Measurements from ENCODE around the gene CELSR1.

The CELSR1 gene

DNA sequence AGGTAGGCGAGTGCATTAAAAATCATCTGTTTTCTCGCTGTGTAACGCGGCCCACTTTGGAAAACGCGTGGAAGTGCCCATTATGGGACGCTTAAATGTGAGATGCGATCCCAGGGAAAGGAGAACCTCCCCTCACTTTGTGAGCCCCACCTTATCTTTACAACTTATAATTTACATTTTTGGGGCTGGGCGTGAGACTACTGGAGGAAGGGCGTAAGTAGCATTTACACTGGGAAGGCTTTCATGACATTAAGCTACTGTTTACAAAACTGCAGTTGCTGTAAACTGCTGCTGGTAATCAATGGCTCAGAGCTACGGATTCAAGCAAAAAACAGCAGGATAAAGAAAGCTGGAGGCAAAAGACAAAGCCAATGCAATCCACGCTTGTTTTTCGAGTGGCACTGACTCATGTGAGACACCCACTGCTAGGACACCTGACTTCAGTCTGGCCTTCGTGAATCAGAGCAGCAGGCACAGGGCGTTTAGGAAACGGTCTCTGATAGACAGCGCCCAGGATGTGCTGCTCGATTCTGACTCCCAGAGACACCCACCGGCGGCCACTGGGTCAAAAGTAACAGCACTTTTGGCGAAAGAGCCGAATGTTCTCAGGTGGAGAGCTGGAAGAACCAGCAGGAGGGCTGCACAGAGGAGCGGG is 123.6 kb downstream of the CELSR1 start:
- TF ChIP-seq, protein P1, sequence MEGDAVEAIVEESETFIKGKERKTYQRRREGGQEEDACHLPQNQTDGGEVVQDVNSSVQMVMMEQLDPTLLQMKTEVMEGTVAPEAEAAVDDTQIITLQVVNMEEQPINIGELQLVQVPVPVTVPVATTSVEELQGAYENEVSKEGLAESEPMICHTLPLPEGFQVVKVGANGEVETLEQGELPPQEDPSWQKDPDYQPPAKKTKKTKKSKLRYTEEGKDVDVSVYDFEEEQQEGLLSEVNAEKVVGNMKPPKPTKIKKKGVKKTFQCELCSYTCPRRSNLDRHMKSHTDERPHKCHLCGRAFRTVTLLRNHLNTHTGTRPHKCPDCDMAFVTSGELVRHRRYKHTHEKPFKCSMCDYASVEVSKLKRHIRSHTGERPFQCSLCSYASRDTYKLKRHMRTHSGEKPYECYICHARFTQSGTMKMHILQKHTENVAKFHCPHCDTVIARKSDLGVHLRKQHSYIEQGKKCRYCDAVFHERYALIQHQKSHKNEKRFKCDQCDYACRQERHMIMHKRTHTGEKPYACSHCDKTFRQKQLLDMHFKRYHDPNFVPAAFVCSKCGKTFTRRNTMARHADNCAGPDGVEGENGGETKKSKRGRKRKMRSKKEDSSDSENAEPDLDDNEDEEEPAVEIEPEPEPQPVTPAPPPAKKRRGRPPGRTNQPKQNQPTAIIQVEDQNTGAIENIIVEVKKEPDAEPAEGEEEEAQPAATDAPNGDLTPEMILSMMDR (IDR thresholded peaks at IDR 0.05; ENCODE audit: low read depth, low read length), result no peak
- H3K4me1 ChIP-seq, result peaks cover 3% of the 10 kb centered on the region
- H3K9me3 ChIP-seq, result no peaks in the 10 kb centered on the region; the same call in 1 of the 2 replicates
- H3K4me3 ChIP-seq (ENCODE audit: low read depth, low read length), result no peak overlapping the region
- H3K36me3 ChIP-seq, result no peaks in the 10 kb centered on the region
- no peak for DNase-seq
- H3K27me3 ChIP-seq, result no peaks in the 10 kb centered on the region

DNA sequence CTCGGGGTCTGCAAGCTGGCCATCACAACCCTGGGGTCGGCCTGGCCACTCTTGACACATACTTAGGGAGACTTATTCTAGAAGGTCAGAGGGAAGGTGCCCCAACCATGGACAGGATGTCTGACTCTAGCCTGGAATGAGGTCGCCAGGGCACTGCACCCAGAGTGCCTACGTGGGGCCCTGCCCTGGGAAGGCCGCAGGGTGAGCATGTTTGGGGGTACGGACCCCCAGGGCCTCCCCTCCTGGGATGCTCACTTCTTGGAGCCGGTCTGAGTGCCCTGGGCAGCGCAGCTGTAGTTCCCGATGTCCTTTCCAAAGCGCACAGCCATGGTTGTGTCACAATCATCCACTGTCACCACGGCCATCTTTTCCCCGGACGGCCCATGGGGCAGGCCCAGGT is 126.1 kb downstream of the CELSR1 start:
- Histone ChIP-seq H3K9me3 (no peaks in the 10 kb centered on the region; the same call in 1 of the 2 replicates), H3K4me1 (no peaks in the 10 kb centered on the region; the same call in 1 of the 2 replicates), H3K36me3 (no peaks in the 10 kb centered on the region), H3K27me3 (no peaks in the 10 kb centered on the region), H3K4me3 (ENCODE audit: low read depth, low read length) (no peak overlapping the region)
- no peak for DNase-seq
- TF ChIP-seq, protein P1 (IDR thresholded peaks at IDR 0.05; ENCODE audit: low read depth, low read length), result no peak

DNA sequence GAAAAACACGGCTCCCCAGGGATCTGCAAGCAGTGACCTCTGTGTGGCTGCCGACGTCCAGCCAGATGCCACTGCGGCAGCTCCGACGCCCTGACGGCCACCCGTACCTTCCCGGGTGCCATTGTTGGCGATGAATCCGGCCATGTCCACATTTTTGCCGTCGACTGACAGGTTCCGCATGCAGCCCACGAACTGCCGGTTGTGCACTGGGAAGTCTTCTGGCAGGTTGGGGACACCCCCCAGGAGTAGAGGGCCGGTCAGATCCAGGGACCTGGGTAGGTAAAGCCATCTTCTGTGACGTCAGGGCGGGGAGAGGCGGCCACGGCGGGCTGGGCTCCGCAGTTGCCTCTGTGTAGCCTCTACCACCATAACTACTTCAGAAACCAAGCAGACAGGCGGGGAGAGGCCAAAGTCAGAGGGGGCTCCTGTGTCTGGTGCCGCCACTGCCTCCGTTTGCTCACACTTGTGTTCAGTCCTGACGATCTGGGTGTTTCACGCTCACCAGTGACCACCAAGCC is 127.1 kb downstream of the CELSR1 start:
- Histone ChIP-seq H3K36me3 (no peaks in the 10 kb centered on the region), H3K4me1 (peaks cover 6% of the 10 kb centered on the region; the same call in 1 of the 2 replicates), H3K9me3 (no peaks in the 10 kb centered on the region; the same call in 1 of the 2 replicates), H3K4me3 (ENCODE audit: low read depth, low read length) (no peak overlapping the region), H3K27me3 (no peaks in the 10 kb centered on the region)
- TF ChIP-seq, protein P1 (IDR thresholded peaks at IDR 0.05; ENCODE audit: low read depth, low read length), result no peak
- no peak for DNase-seq

DNA sequence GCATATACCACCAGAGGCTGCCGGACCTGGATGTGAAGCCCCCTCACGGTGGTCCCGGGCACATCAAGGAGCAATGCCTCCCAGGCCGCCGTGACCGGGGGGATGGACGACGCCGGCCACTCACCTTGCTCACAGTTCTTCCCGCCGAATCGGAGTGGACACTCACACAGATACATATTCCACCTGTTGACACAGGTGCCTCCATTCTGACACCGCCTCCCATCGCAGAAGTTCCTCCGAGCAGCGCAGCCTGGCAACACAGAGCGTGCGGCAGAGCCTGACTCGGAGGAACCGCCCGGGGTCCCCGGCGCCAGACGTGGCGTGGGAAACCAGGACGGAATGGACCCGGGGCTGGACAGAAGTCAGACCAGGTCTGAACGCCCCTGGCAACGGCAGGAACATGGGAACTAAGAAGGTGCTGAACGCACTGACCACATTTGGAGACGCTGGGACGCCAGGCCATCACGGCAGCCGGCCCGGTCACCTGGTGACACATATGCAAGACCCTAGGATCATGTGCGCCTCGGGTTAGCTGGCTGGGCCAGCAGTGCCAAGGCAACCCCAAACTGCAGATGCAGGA is 127.7 kb downstream of the CELSR1 start:
- Histone ChIP-seq H3K4me3 (ENCODE audit: low read depth, low read length) (no peak overlapping the region), H3K27me3 (no peaks in the 10 kb centered on the region), H3K4me1 (peaks cover 6% of the 10 kb centered on the region; the same call in 1 of the 2 replicates), H3K9me3 (no peaks in the 10 kb centered on the region; the same call in 1 of the 2 replicates), H3K36me3 (no peaks in the 10 kb centered on the region)
- no peak for DNase-seq
- TF ChIP-seq, protein P1 (IDR thresholded peaks at IDR 0.05; ENCODE audit: low read depth, low read length), result no peak

DNA sequence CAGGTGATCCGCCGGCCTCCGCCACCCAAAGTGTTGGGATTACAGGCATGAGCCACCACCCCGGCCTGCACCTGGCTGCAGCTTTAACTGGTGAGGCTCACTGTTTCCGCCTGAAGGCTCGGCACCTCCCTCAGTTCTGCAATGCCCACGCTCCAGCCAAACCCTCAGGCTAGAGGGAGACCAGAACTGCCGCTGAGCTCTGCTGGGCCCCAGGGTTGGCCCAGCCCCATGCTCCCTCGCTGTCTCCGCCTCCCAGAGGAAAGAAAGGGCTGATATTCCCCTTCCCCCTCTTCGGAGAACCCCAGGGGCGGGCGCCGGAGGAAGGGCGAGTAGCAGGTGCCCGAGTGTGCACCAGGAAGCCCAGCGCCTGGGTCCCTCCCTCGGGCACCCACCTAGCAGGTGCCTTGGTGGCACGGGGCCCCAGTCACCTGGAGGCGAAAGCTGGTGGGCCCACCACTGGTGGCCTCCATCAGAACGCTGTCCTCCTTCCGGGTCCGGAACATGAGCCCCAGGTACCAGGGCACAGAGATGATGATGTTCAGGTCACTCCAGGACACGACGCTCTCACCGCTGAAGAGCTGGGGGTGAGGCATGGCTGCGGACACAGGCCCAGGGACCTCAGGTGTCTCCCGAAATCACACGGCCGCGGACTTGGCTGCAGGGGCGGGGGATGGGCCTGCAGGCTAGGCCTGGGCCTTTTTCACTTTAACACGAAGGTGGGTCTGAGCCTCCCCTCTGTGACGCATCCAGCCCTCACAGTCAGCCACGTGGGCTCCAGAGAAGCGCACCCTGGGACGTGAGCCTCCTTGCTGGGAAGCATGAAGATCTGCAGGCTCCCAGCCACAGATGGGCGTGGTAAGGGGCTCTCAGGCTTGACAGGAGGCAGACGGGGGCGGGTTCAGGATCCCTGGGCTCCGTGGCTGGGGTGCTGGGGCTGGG is 128.6 kb downstream of the CELSR1 start:
- H3K4me1 ChIP-seq, result peaks cover 6% of the 10 kb centered on the region; the same call in 1 of the 2 replicates
- no peaks in the 10 kb centered on the region for H3K27me3 ChIP-seq
- DNase-seq, result no peak
- no peaks in the 10 kb centered on the region; the same call in 1 of the 2 replicates for H3K9me3 ChIP-seq
- TF ChIP-seq, protein P1 (IDR thresholded peaks at IDR 0.05; ENCODE audit: low read depth, low read length), result no peak
- no peak overlapping the region for H3K4me3 ChIP-seq (ENCODE audit: low read depth, low read length)
- no peaks in the 10 kb centered on the region for H3K36me3 ChIP-seq
